HG03280 (cell line): Measurements from ENCODE around the gene CHPT1.
"Not testable (repeated sequence)": the region's sequence is repeated elsewhere in the genome, so short reads cannot be mapped to it uniquely, and the experiment has no call there.

Experiments used
- ATAC-seq: cut with Tn5 transposase; IDR thresholded peaks from one replicate; pipeline ENCODE4 v1.9.1; 2021; ENCODE audit warnings: mild to moderate bottlenecking, moderate library complexity; ENCODE audit not compliant: unreplicated experiment

CHPT1 gene

GRCh38 chr12:101697197-101697929 is at the start of gene CHPT1:
CHPT1 (plus strand) TSS chr12:101697640; CDS start chr12:101697862, 222 bp downstream.
- peak; percentile 71 for ATAC-seq

- no peak for ATAC-seq
Observed at GRCh38 chr12:101647711-101648110, 49.7 kb upstream of the CHPT1 start.

GRCh38 chr12:101648195-101648594 is 49.2 kb upstream of the CHPT1 start:
- no peak for ATAC-seq

GRCh38 chr12:101650346-101651117 is 46.9 kb upstream of the CHPT1 start:
- ATAC-seq = no peak

GRCh38 chr12:101653030-101653429 is 44.4 kb upstream of the CHPT1 start:
- ATAC-seq = no peak

GRCh38 chr12:101653503-101653902 is 43.9 kb upstream of the CHPT1 start:
- no peak for ATAC-seq

- no peak for ATAC-seq
Observed at GRCh38 chr12:101654442-101654841, 43.0 kb upstream of the CHPT1 start.

- no peak for ATAC-seq
Observed at GRCh38 chr12:101655393-101655792, 42.0 kb upstream of the CHPT1 start.

- ATAC-seq = not testable (repeated sequence)
Observed at GRCh38 chr12:101660662-101661061, 36.8 kb upstream of the CHPT1 start.

GRCh38 chr12:101663298-101663697 is 34.1 kb upstream of the CHPT1 start:
- no peak for ATAC-seq

GRCh38 chr12:101664992-101665391 is 32.4 kb upstream of the CHPT1 start:
- ATAC-seq = no peak

GRCh38 chr12:101666052-101666728 is 31.2 kb upstream of the CHPT1 start:
- no peak for ATAC-seq

GRCh38 chr12:101667591-101667990 is 29.8 kb upstream of the CHPT1 start:
- ATAC-seq = no peak

- ATAC-seq = no peak
Observed at GRCh38 chr12:101670007-101670671, 27.3 kb upstream of the CHPT1 start.

GRCh38 chr12:101671157-101671791 is 26.2 kb upstream of the CHPT1 start:
- peak; percentile 84 for ATAC-seq

GRCh38 chr12:101671833-101672232 is 25.6 kb upstream of the CHPT1 start:
- ATAC-seq = no peak

GRCh38 chr12:101675555-101675954 is 21.9 kb upstream of the CHPT1 start:
- no peak for ATAC-seq

GRCh38 chr12:101676497-101676896 is 20.9 kb upstream of the CHPT1 start:
- not testable (repeated sequence) for ATAC-seq

GRCh38 chr12:101678081-101678480 is 19.4 kb upstream of the CHPT1 start:
- ATAC-seq = no peak

GRCh38 chr12:101680240-101680639 is 17.2 kb upstream of the CHPT1 start:
- ATAC-seq = no peak

GRCh38 chr12:101680647-101681046 is 16.8 kb upstream of the CHPT1 start:
- no peak for ATAC-seq
